ENCODE measurements around the gene GK.

GRCh38 chrX:30655991-30656390 lies 2.8 kb downstream of the GK start:
- TF ChIP-seq CTCF (conservative IDR thresholded peaks at IDR 0.05 in 1 of 2, IDR thresholded peaks at IDR 0.05 in 1 of 2; ENCODE audit: extremely low read depth in 1 of 2, insufficient read depth in 1 of 2, low read depth in 1 of 2, low read length in 2 of 2) = no peak
- TF ChIP-seq EZH2 (IDR thresholded peaks at IDR 0.05; ENCODE audit: borderline replicate concordance, low read length) = no peak

Measured in mammary epithelial cell (primary cell).